Measurements from ENCODE around the gene MBOAT2.

MBOAT2 gene

GRCh38 chr2:8888963-8889362 is 114.5 kb downstream of the MBOAT2 start:
- Histone ChIP-seq H3K79me2 (ENCODE audit: low read length) (no peaks in the 10 kb centered on the region), H3K4me2 (ENCODE audit: low read length) (no peak overlapping the region), H3K36me3 (replicated peaks; ENCODE audit: low read depth, low read length) (no peaks in the 10 kb centered on the region), H2AFZ (ENCODE audit: low read depth, low read length) (no peak overlapping the region), H3K9me3 (ENCODE audit: insufficient read depth, low read length) (no peaks in the 10 kb centered on the region), H3K27ac (ENCODE audit: low read length) (no peak overlapping the region), H3K27me3 (ENCODE audit: low read depth, low read length) (no peaks in the 10 kb centered on the region), H3K9ac (ENCODE audit: low read length) (no peak overlapping the region), H4K20me1 (ENCODE audit: insufficient read depth, low read length) (no peaks in the 10 kb centered on the region), H3K4me1 (ENCODE audit: low read length) (no peaks in the 10 kb centered on the region), H3K4me3 (ENCODE audit: low read length) (no peak overlapping the region)
- TF ChIP-seq CTCF (IDR thresholded peaks at IDR 0.05; ENCODE audit: low read depth, low read length): no peak
- TF ChIP-seq EZH2phosphoT487 (IDR thresholded peaks at IDR 0.05; ENCODE audit: low read depth): no peak

GRCh38 chr2:8886876-8887275 is 116.6 kb downstream of the MBOAT2 start:
- Histone ChIP-seq H3K79me2 (ENCODE audit: low read length) (no peaks in the 10 kb centered on the region), H3K4me2 (ENCODE audit: low read length) (no peak overlapping the region), H3K36me3 (replicated peaks; ENCODE audit: low read depth, low read length) (no peaks in the 10 kb centered on the region), H3K27ac (ENCODE audit: low read length) (no peak overlapping the region), H4K20me1 (ENCODE audit: insufficient read depth, low read length) (no peaks in the 10 kb centered on the region), H3K4me3 (ENCODE audit: low read length) (no peak overlapping the region), H3K4me1 (ENCODE audit: low read length) (no peaks in the 10 kb centered on the region), H2AFZ (ENCODE audit: low read depth, low read length) (no peak overlapping the region), H3K9ac (ENCODE audit: low read length) (no peak overlapping the region), H3K9me3 (ENCODE audit: insufficient read depth, low read length) (no peaks in the 10 kb centered on the region), H3K27me3 (ENCODE audit: low read depth, low read length) (no peaks in the 10 kb centered on the region)
- TF ChIP-seq CTCF (IDR thresholded peaks at IDR 0.05; ENCODE audit: low read depth, low read length) (no peak), EZH2phosphoT487 (IDR thresholded peaks at IDR 0.05; ENCODE audit: low read depth) (no peak)

- Histone ChIP-seq H2AFZ (ENCODE audit: low read depth, low read length) (no peak overlapping the region), H4K20me1 (ENCODE audit: insufficient read depth, low read length) (no peaks in the 10 kb centered on the region), H3K9ac (ENCODE audit: low read length) (no peak overlapping the region), H3K4me1 (ENCODE audit: low read length) (no peaks in the 10 kb centered on the region), H3K4me2 (ENCODE audit: low read length) (no peak overlapping the region), H3K36me3 (replicated peaks; ENCODE audit: low read depth, low read length) (no peaks in the 10 kb centered on the region), H3K27me3 (ENCODE audit: low read depth, low read length) (0 out of 2 replicates have a peak, but pooled peaks cover under 1% of the 10 kb centered on the region), H3K27ac (ENCODE audit: low read length) (no peak overlapping the region), H3K4me3 (ENCODE audit: low read length) (no peak overlapping the region), H3K9me3 (ENCODE audit: insufficient read depth, low read length) (no peaks in the 10 kb centered on the region), H3K79me2 (ENCODE audit: low read length) (no peaks in the 10 kb centered on the region)
- TF ChIP-seq CTCF (IDR thresholded peaks at IDR 0.05; ENCODE audit: low read depth, low read length) (no peak), EZH2phosphoT487 (IDR thresholded peaks at IDR 0.05; ENCODE audit: low read depth) (no peak)
Measured at GRCh38 chr2:8886202-8886518, 117.3 kb downstream of the MBOAT2 start.

- Histone ChIP-seq H3K27ac (ENCODE audit: low read length) (no peak overlapping the region), H3K9ac (ENCODE audit: low read length) (no peak overlapping the region), H3K4me1 (ENCODE audit: low read length) (no peaks in the 10 kb centered on the region), H2AFZ (ENCODE audit: low read depth, low read length) (no peak overlapping the region), H3K9me3 (ENCODE audit: insufficient read depth, low read length) (no peaks in the 10 kb centered on the region), H4K20me1 (ENCODE audit: insufficient read depth, low read length) (no peaks in the 10 kb centered on the region), H3K79me2 (ENCODE audit: low read length) (no peaks in the 10 kb centered on the region), H3K27me3 (ENCODE audit: low read depth, low read length) (peaks cover 6% of the 10 kb centered on the region; the same call in 1 of the 2 replicates), H3K4me2 (ENCODE audit: low read length) (no peak overlapping the region), H3K4me3 (ENCODE audit: low read length) (no peak overlapping the region), H3K36me3 (replicated peaks; ENCODE audit: low read depth, low read length) (no peaks in the 10 kb centered on the region)
- TF ChIP-seq CTCF (IDR thresholded peaks at IDR 0.05; ENCODE audit: low read depth, low read length) (no peak), EZH2phosphoT487 (IDR thresholded peaks at IDR 0.05; ENCODE audit: low read depth) (no peak)
Measured at GRCh38 chr2:8885449-8886201, 117.9 kb downstream of the MBOAT2 start.

Measured in OCI-LY3 (cell line).